ENCODE results near the gene GALNTL6. TPM values are rescaled to one million over a fixed set of nuclear protein-coding genes. Genes with fewer than 3 reads are reported as not detected.

Gene GALNTL6
- total RNA-seq, 1 experiment from 2014 or later: not detected

- H3K36me3 ChIP-seq (ENCODE audit: control insufficient read depth in 1 of 2, insufficient read depth in 2 of 2, low read length in 2 of 2): no peaks in the 10 kb centered on the region
- ATAC-seq: no peak
- H3K27ac ChIP-seq (ENCODE audit: low read depth, low read length): no peak overlapping the region
- H3K9ac ChIP-seq (ENCODE audit: low read length): no peak overlapping the region
- H2AFZ ChIP-seq (ENCODE audit: low read depth, low read length, poor library complexity, severe bottlenecking): no peak overlapping the region
- H3K4me2 ChIP-seq (ENCODE audit: low read length): no peak overlapping the region
- no peaks in the 10 kb centered on the region for H3K9me3 ChIP-seq (ENCODE audit: control insufficient read depth in 1 of 2, insufficient read depth in 1 of 2, low read depth in 1 of 2, low read length in 2 of 2)
- CTCF ChIA-PET: no interaction called here
- POLR2A ChIA-PET: no interaction called here
- no peaks in the 10 kb centered on the region for H3K4me1 ChIP-seq (ENCODE audit: control insufficient read depth in 1 of 2, insufficient read depth in 2 of 2, low read length in 2 of 2)
- H3K27me3 ChIP-seq (ENCODE audit: insufficient read depth, low read length): no peaks in the 10 kb centered on the region
- H4K20me1 ChIP-seq (ENCODE audit: insufficient read depth): no peaks in the 10 kb centered on the region
- intact Hi-C loops (cut with micrococcal nuclease): no loop called here
- H3K79me2 ChIP-seq (ENCODE audit: insufficient read depth, low read length): no peaks in the 10 kb centered on the region
- RAD21 ChIA-PET (ENCODE audit: low non-redundant PET in 1 of 2, low total read pairs in 2 of 2, uncharacterized antibody in 2 of 2, unreplicated experiment in 2 of 2): no interaction called here
- BruUV-seq (replicated peaks): no TSS peak
- no peak for DNase-seq (ENCODE audit: low read depth, low spot score)
- TF ChIP-seq FOSL1 (IDR thresholded peaks at IDR 0.05; ENCODE audit: low read depth) (no peak), SIN3A (IDR thresholded peaks at IDR 0.05; ENCODE audit: low read depth) (no peak), EZH2phosphoT487 (IDR thresholded peaks at IDR 0.05; ENCODE audit: borderline replicate concordance) (no peak), CBX3 (IDR thresholded peaks at IDR 0.05; ENCODE audit: low read depth) (no peak), SP1 (IDR thresholded peaks at IDR 0.05; ENCODE audit: low read depth) (no peak), RAD21 (IDR thresholded peaks at IDR 0.05; ENCODE audit: low read depth) (no peak), YY1 (IDR thresholded peaks at IDR 0.05; ENCODE audit: extremely low read depth, insufficient replicate concordance, low read depth, low read length) (no peak), ZNF274 (IDR thresholded peaks at IDR 0.05; ENCODE audit: low read depth, low read length) (no peak), SRF (IDR thresholded peaks at IDR 0.05; ENCODE audit: low read depth) (no peak), CEBPB (IDR thresholded peaks at IDR 0.05; ENCODE audit: low read depth) (no peak), TCF7L2 (IDR thresholded peaks at IDR 0.05; ENCODE audit: borderline replicate concordance, extremely low read depth, insufficient read depth, insufficient read length) (no peak), POLR2AphosphoS5 (IDR thresholded peaks at IDR 0.05; ENCODE audit: low read depth, low read length) (no peak), EZH2 (IDR thresholded peaks at IDR 0.05) (no peak), JUND (IDR thresholded peaks at IDR 0.05) (no peak)
- H3K4me3 ChIP-seq (replicated peaks in 1 of 2; ENCODE audit: low read depth in 1 of 2, low read length in 2 of 2): no peak overlapping the region
- H3K9me2 ChIP-seq (ENCODE audit: insufficient read depth): no peaks in the 10 kb centered on the region
These were observed 260.4 kb downstream of the GALNTL6 start for GRCh38 chr4:172073590-172073989.

GRCh38 chr4:172083272-172083671, 270.1 kb downstream of the GALNTL6 start:
- no peaks in the 10 kb centered on the region for H3K79me2 ChIP-seq (ENCODE audit: insufficient read depth, low read length)
- H3K9me2 ChIP-seq (ENCODE audit: insufficient read depth): no peaks in the 10 kb centered on the region; the same call in 1 of the 2 replicates
- no peak overlapping the region for H3K4me2 ChIP-seq (ENCODE audit: low read length)
- H3K9me3 ChIP-seq (ENCODE audit: control insufficient read depth in 1 of 2, insufficient read depth in 1 of 2, low read depth in 1 of 2, low read length in 2 of 2): no peaks in the 10 kb centered on the region
- DNase-seq (ENCODE audit: low read depth, low spot score) (no peak), ATAC-seq (no peak)
- no peak overlapping the region for H3K27ac ChIP-seq (ENCODE audit: low read depth, low read length)
- H3K4me3 ChIP-seq (replicated peaks in 1 of 2; ENCODE audit: low read depth in 1 of 2, low read length in 2 of 2): no peak overlapping the region
- ChIA-PET POLR2A (no interaction called here), CTCF (no interaction called here), RAD21 (ENCODE audit: low non-redundant PET in 1 of 2, low total read pairs in 2 of 2, uncharacterized antibody in 2 of 2, unreplicated experiment in 2 of 2) (no interaction called here)
- no peaks in the 10 kb centered on the region for H4K20me1 ChIP-seq (ENCODE audit: insufficient read depth)
- TF ChIP-seq ZBTB33 (IDR thresholded peaks at IDR 0.05; ENCODE audit: extremely low read depth, insufficient replicate concordance, low read length): no peak
- no peak for TF ChIP-seq TCF7L2 (IDR thresholded peaks at IDR 0.05; ENCODE audit: borderline replicate concordance, extremely low read depth, insufficient read depth, insufficient read length)
- TF ChIP-seq POLR2A (IDR thresholded peaks at IDR 0.05; ENCODE audit: borderline replicate concordance, extremely low read depth, insufficient read depth, insufficient read length): no peak
- no peak for TF ChIP-seq ELF1 (IDR thresholded peaks at IDR 0.05; ENCODE audit: borderline replicate concordance, low read depth)
- no peak for TF ChIP-seq RAD21 (IDR thresholded peaks at IDR 0.05; ENCODE audit: low read depth)
- TF ChIP-seq EGR1 (IDR thresholded peaks at IDR 0.05; ENCODE audit: low read depth): no peak
- TF ChIP-seq SIN3A (IDR thresholded peaks at IDR 0.05; ENCODE audit: low read depth): no peak
- TF ChIP-seq FOSL1 (IDR thresholded peaks at IDR 0.05; ENCODE audit: low read depth): no peak
- TF ChIP-seq SRF (IDR thresholded peaks at IDR 0.05; ENCODE audit: low read depth): no peak
- TF ChIP-seq EZH2phosphoT487 (IDR thresholded peaks at IDR 0.05; ENCODE audit: borderline replicate concordance): no peak
- intact Hi-C loops (cut with micrococcal nuclease): no loop called here
- BruUV-seq (replicated peaks): no TSS peak
- H2AFZ ChIP-seq (ENCODE audit: low read depth, low read length, poor library complexity, severe bottlenecking): no peak overlapping the region
- H3K27me3 ChIP-seq (ENCODE audit: insufficient read depth, low read length): no peaks in the 10 kb centered on the region
- H3K9ac ChIP-seq (ENCODE audit: low read length): no peak overlapping the region
- no peaks in the 10 kb centered on the region for H3K4me1 ChIP-seq (ENCODE audit: control insufficient read depth in 1 of 2, insufficient read depth in 2 of 2, low read length in 2 of 2)
- no peaks in the 10 kb centered on the region for H3K36me3 ChIP-seq (ENCODE audit: control insufficient read depth in 1 of 2, insufficient read depth in 2 of 2, low read length in 2 of 2)
